ENCODE data around the gene MTCL3.

Gene MTCL3

DNA sequence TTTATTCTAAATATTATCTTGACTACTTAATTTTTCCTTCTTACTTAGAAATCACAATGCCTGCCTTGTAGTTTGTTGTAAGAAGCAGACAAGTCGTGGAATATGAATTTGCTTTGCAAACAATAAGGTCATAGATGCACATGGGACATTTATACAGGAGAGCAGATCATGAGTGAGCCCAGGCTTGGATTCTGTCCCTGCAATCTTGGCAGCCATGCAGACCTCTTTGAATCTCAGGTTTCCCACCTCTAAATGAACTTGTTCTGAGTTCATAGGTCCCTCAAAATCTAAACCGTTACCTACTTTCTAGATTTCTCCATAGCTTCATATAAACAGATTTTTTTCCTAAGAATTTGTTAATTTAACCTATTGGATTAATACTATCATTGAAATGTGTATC lies 79.4 kb downstream of the MTCL3 start:
- Histone ChIP-seq H3K18ac (ENCODE audit: insufficient read length, low read depth, low read length) (no peak overlapping the region), H3K4me1 (ENCODE audit: insufficient read depth, low read length) (no peaks in the 10 kb centered on the region), H3K4me2 (ENCODE audit: insufficient read depth, insufficient read length, low read length) (no peak overlapping the region), H3K79me2 (ENCODE audit: insufficient read depth, low read length) (no peaks in the 10 kb centered on the region), H4K8ac (replicated peaks; ENCODE audit: insufficient read length, low read depth, low read length) (no peak overlapping the region), H3K9ac (ENCODE audit: extremely low read depth, insufficient read length, low read length) (no peak overlapping the region), H2BK120ac (ENCODE audit: low read depth, low read length, poor library complexity, severe bottlenecking) (no peak overlapping the region), H2AFZ (ENCODE audit: low read length) (no peak overlapping the region), H2BK12ac (ENCODE audit: insufficient read length, low read depth, low read length) (no peak overlapping the region), H3K23me2 (ENCODE audit: insufficient read length, low read depth, low read length, poor library complexity, severe bottlenecking) (no peaks in the 10 kb centered on the region), H4K20me1 (ENCODE audit: control insufficient read depth, insufficient read depth, insufficient read length) (no peaks in the 10 kb centered on the region), H2BK15ac (ENCODE audit: low read depth, low read length) (no peak overlapping the region), H2BK5ac (ENCODE audit: insufficient read length, low read length) (no peak overlapping the region), H3K23ac (ENCODE audit: insufficient read length, low read depth, low read length) (no peak overlapping the region), H3K27me3 (ENCODE audit: insufficient read depth, low read length) (no peaks in the 10 kb centered on the region), H3K27ac (ENCODE audit: insufficient read length, low read depth, low read length) (no peak overlapping the region), H3K14ac (ENCODE audit: insufficient read depth, low read length) (no peak overlapping the region), H4K5ac (ENCODE audit: insufficient read length, low read depth, low read length) (no peak overlapping the region), H2BK20ac (ENCODE audit: low read depth, low read length, poor library complexity, severe bottlenecking) (no peak overlapping the region), H4K91ac (ENCODE audit: insufficient read length, low read depth, low read length) (no peak overlapping the region), H3T11ph (ENCODE audit: low read length) (no peak overlapping the region), H3K79me1 (ENCODE audit: insufficient read depth, low read depth, low read length, poor library complexity, severe bottlenecking) (no peaks in the 10 kb centered on the region), H2AK5ac (ENCODE audit: insufficient read length, low read length) (no peak overlapping the region), H3K4ac (ENCODE audit: low read depth, low read length) (no peak overlapping the region), H3K56ac (ENCODE audit: insufficient read length, low read depth, low read length) (no peak overlapping the region), H3K9me3 (ENCODE audit: control insufficient read depth, low read depth, low read length) (no peaks in the 10 kb centered on the region)
- no CpG with 5 or more reads among the region's 2 CpGs for WGBS (ENCODE audit: extremely low coverage, insufficient read length, low lambda C conversion rate)
- H3K36me3 Mint-ChIP-seq (ENCODE audit: insufficient read depth in 1 of 3, low read depth in 3 of 3) = peaks cover 0 to 6% (median 3%) of the 10 kb centered on the region in 3 experiments; a peak in 3 of 7 replicates
- H3K27me3 Mint-ChIP-seq (ENCODE audit: low read depth) = no peaks in the 10 kb centered on the region
- no peak overlapping the region for H3K27ac Mint-ChIP-seq
- no peak overlapping the region for H3K4me3 Mint-ChIP-seq
- DNase-seq = no peak
- H3K9me3 Mint-ChIP-seq = no peaks in the 10 kb centered on the region
- peaks cover 6 to 7% of the 10 kb centered on the region in 2 experiments for H3K4me1 Mint-ChIP-seq
- TF ChIP-seq, protein P1, sequence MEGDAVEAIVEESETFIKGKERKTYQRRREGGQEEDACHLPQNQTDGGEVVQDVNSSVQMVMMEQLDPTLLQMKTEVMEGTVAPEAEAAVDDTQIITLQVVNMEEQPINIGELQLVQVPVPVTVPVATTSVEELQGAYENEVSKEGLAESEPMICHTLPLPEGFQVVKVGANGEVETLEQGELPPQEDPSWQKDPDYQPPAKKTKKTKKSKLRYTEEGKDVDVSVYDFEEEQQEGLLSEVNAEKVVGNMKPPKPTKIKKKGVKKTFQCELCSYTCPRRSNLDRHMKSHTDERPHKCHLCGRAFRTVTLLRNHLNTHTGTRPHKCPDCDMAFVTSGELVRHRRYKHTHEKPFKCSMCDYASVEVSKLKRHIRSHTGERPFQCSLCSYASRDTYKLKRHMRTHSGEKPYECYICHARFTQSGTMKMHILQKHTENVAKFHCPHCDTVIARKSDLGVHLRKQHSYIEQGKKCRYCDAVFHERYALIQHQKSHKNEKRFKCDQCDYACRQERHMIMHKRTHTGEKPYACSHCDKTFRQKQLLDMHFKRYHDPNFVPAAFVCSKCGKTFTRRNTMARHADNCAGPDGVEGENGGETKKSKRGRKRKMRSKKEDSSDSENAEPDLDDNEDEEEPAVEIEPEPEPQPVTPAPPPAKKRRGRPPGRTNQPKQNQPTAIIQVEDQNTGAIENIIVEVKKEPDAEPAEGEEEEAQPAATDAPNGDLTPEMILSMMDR (conservative IDR thresholded peaks at IDR 0.05) = no peak

All from H9 (cell line).